Mesenchymal stem cell (in vitro differentiated cells and primary cell): ENCODE data around the gene PLCB3.

Experiments used
- DNase-seq: peaks from one replicate; pipeline ENCODE4 v3.0.0-alpha.2; 2013
- H2AFZ ChIP-seq: one replicate; pipeline ENCODE4 v1.6.1; 2013; ENCODE audit warnings: low read depth, mild to moderate bottlenecking, control low read depth, inconsistent platforms, low read length, moderate library complexity
- H2AK5ac ChIP-seq: 2 replicates; pipeline ENCODE4 v1.6.1; 2013; ENCODE audit warnings: low read length, moderate library complexity, mild to moderate bottlenecking, inconsistent platforms; ENCODE audit not compliant: severe bottlenecking
- H2BK120ac ChIP-seq: one replicate; pipeline ENCODE4 v1.6.1; 2013; ENCODE audit warnings: low read depth, mild to moderate bottlenecking, inconsistent platforms, low read length, moderate library complexity
- H2BK12ac ChIP-seq, 2 experiments: one replicate each; pipeline ENCODE4 v1.6.1; 2013; ENCODE audit warnings: inconsistent platforms in 2 of 2, low read length in 2 of 2, mild to moderate bottlenecking in 2 of 2, moderate library complexity in 2 of 2, control low read depth in 1 of 2
- H2BK15ac ChIP-seq: one replicate; pipeline ENCODE4 v1.6.1; 2013; ENCODE audit warnings: mild to moderate bottlenecking, low read depth, inconsistent platforms; ENCODE audit not compliant: poor library complexity, severe bottlenecking
- H2BK5ac ChIP-seq: 2 replicates; pipeline ENCODE4 v1.6.1; 2013; ENCODE audit warnings: low read depth, mild to moderate bottlenecking, low read length, control low read depth, inconsistent platforms; ENCODE audit not compliant: poor library complexity, severe bottlenecking
- H3K14ac ChIP-seq, 2 experiments: one replicate each; pipeline ENCODE4 v1.6.1; 2013; ENCODE audit warnings: inconsistent platforms in 2 of 2, low read length in 2 of 2, control low read depth in 1 of 2, mild to moderate bottlenecking in 1 of 2, moderate library complexity in 1 of 2
- H3K18ac ChIP-seq, 2 experiments: one replicate each; pipeline ENCODE4 v1.6.1; 2013; ENCODE audit warnings: inconsistent platforms in 2 of 2, low read length in 2 of 2, control low read depth in 1 of 2, low read depth in 1 of 2, mild to moderate bottlenecking in 1 of 2
- H3K23ac ChIP-seq, 2 experiments: one replicate each; pipeline ENCODE4 v1.6.1; 2013; ENCODE audit warnings: inconsistent platforms in 2 of 2, low read length in 2 of 2, mild to moderate bottlenecking in 2 of 2, moderate library complexity in 2 of 2, control low read depth in 1 of 2
- H3K27ac ChIP-seq: 2 replicates; pipeline ENCODE4 v1.5.1; 2013; ENCODE audit warnings: mild to moderate bottlenecking, moderate library complexity, low read length, control low read depth, inconsistent platforms; ENCODE audit not compliant: poor library complexity, severe bottlenecking
- H3K27me3 ChIP-seq, 2 experiments: 2 replicates each; pipeline versions ENCODE4 v1.6.1 to v1.7.0; 2013; ENCODE audit warnings: low read length in 2 of 2, mild to moderate bottlenecking in 2 of 2, moderate library complexity in 2 of 2, control low read depth in 1 of 2, inconsistent platforms in 1 of 2; ENCODE audit not compliant: control insufficient read depth in 1 of 2, insufficient read depth in 1 of 2
- H3K36me3 ChIP-seq, 2 experiments: 2 replicates each; pipeline versions ENCODE4 v1.6.1 to v1.7.0; 2013; ENCODE audit warnings: low read length in 2 of 2, control low read depth in 1 of 2, inconsistent platforms in 1 of 2, low read depth in 1 of 2, mild to moderate bottlenecking in 1 of 2; ENCODE audit not compliant: insufficient read depth in 2 of 2, control insufficient read depth in 1 of 2
- H3K4ac ChIP-seq, 2 experiments: one replicate each; pipeline ENCODE4 v1.6.1; 2013; ENCODE audit warnings: inconsistent platforms in 2 of 2, low read length in 2 of 2, mild to moderate bottlenecking in 2 of 2, moderate library complexity in 2 of 2, control low read depth in 1 of 2, low read depth in 1 of 2
- H3K4me1 ChIP-seq: 2 replicates; pipeline ENCODE4 v1.6.1; 2013; ENCODE audit warnings: low read depth, low read length, control low read depth; ENCODE audit not compliant: control insufficient read depth, insufficient read depth
- H3K4me2 ChIP-seq: 2 replicates; pipeline ENCODE4 v1.6.1; 2013; ENCODE audit warnings: low read length, mild to moderate bottlenecking, inconsistent platforms; ENCODE audit not compliant: poor library complexity, severe bottlenecking
- H3K4me3 ChIP-seq, 2 experiments: 2 replicates each; pipeline versions ENCODE4 v1.5.1 to v1.7.0; 2013; ENCODE audit warnings: low read length in 2 of 2, mild to moderate bottlenecking in 2 of 2, control low read depth in 1 of 2, low read depth in 1 of 2; ENCODE audit not compliant: insufficient read depth in 1 of 2
- H3K79me1 ChIP-seq: replicated peaks from 2 replicates; pipeline ENCODE4 v1.6.1; 2013; ENCODE audit warnings: mild to moderate bottlenecking, control low read depth, low read length, inconsistent platforms; ENCODE audit not compliant: poor library complexity, severe bottlenecking
- H3K9ac ChIP-seq: 2 replicates; pipeline ENCODE4 v1.7.0; 2013; ENCODE audit warnings: mild to moderate bottlenecking, low read length, moderate library complexity
- H3K9me3 ChIP-seq: 2 replicates; pipeline ENCODE4 v1.7.0; 2013; ENCODE audit warnings: mild to moderate bottlenecking, low read length; ENCODE audit not compliant: control insufficient read depth
- H4K8ac ChIP-seq: one replicate; pipeline ENCODE4 v1.6.1; 2013; ENCODE audit warnings: inconsistent platforms, mild to moderate bottlenecking, low read length, moderate library complexity
- H4K91ac ChIP-seq: one replicate; pipeline ENCODE4 v1.6.1; 2013; ENCODE audit warnings: mild to moderate bottlenecking, low read length, inconsistent platforms
- WGBS: methylation state at CpG from one replicate; pipeline ENCODE4 v1.1.7; 2013; ENCODE audit warnings: mixed read lengths; 5-methylcytosine and 5-hydroxymethylcytosine counted together

Gene PLCB3

GRCh38 chr11:64230171-64230984, 21.0 kb upstream of the PLCB3 start, which contains the start of gene DNAJC4:
DNAJC4 (plus strand) TSS chr11:64230548; CDS start chr11:64230855, 307 bp downstream.
- peak within 1 kb of the TSS; percentile 77 to 89 for H3K4me3 ChIP-seq
- peaks cover 29% of the 10 kb centered on the region for H3K79me1 ChIP-seq
- no peaks in the 10 kb centered on the region for H3K27me3 ChIP-seq
- peak within 1 kb of the TSS; percentile 9 to 89 for H2BK12ac ChIP-seq
- peak within 1 kb of the TSS; percentile 88 for H2BK15ac ChIP-seq
- H3K4me2 ChIP-seq: peak within 1 kb of the TSS; percentile 91
- peak within 1 kb of the TSS in 1 of 2 experiments; percentile 100 for H3K14ac ChIP-seq
- peak within 1 kb of the TSS; percentile 84 to 93 for H3K18ac ChIP-seq
- H3K4me1 ChIP-seq: peaks cover 54% of the 10 kb centered on the region
- peak within 1 kb of the TSS in 1 of 2 experiments; percentile 14 for H3K23ac ChIP-seq
- no peaks in the 10 kb centered on the region for H3K9me3 ChIP-seq
- H3K27ac ChIP-seq: peak within 1 kb of the TSS; percentile 56
- peak within 1 kb of the TSS; percentile 95 for H4K8ac ChIP-seq
- peak within 1 kb of the TSS; percentile 86 for H2AFZ ChIP-seq
- peak within 1 kb of the TSS; percentile 73 for H2BK120ac ChIP-seq
- peaks cover under 1 to 16% of the 10 kb centered on the region in 2 experiments for H3K36me3 ChIP-seq
- peak within 1 kb of the TSS; percentile 95 for H4K91ac ChIP-seq
- peak within 1 kb of the TSS; percentile 26 for H2AK5ac ChIP-seq
- under 1% methylated on average over 56 of the region's 62 CpGs for WGBS
- H2BK5ac ChIP-seq: peak within 1 kb of the TSS; percentile 80
- DNase-seq: peak; percentile 93
- peak within 1 kb of the TSS; percentile 37 to 94 for H3K4ac ChIP-seq
- H3K9ac ChIP-seq: peak within 1 kb of the TSS; percentile 87

- Histone ChIP-seq H3K79me1 (peaks cover 30% of the 10 kb centered on the region), H2BK120ac (peak overlapping the region; percentile 73), H2BK5ac (no peak overlapping the region), H3K18ac (peak overlapping the region; percentile 84 to 93), H3K27me3 (no peaks in the 10 kb centered on the region), H3K27ac (no peak overlapping the region), H3K4me2 (peak overlapping the region; percentile 91), H3K4ac (peak overlapping the region; percentile 37 to 94), H4K8ac (peak overlapping the region; percentile 95), H3K4me3 (peak overlapping the region; percentile 77 to 89), H2AK5ac (peak overlapping the region; percentile 26), H4K91ac (peak overlapping the region; percentile 95), H3K9ac (peak overlapping the region; percentile 87), H2BK12ac (peak overlapping the region in 1 of 2 experiments; percentile 9), H2AFZ (no peak overlapping the region), H2BK15ac (peak overlapping the region; percentile 44), H3K36me3 (peaks cover 6 to 20% of the 10 kb centered on the region in 2 experiments), H3K9me3 (no peaks in the 10 kb centered on the region), H3K4me1 (peaks cover 55% of the 10 kb centered on the region), H3K14ac (no peak overlapping the region), H3K23ac (no peak overlapping the region)
- 22% methylated on average over 7 of the region's 8 CpGs for WGBS
- DNase-seq: no peak
Observed at GRCh38 chr11:64230985-64231365, 20.4 kb upstream of the PLCB3 start.

- no peaks in the 10 kb centered on the region for H3K9me3 ChIP-seq
- H2AK5ac ChIP-seq: no peak overlapping the region
- H3K4me2 ChIP-seq: no peak overlapping the region
- H2BK12ac ChIP-seq: no peak overlapping the region
- H3K4ac ChIP-seq: no peak overlapping the region
- H2AFZ ChIP-seq: no peak overlapping the region
- H4K8ac ChIP-seq: no peak overlapping the region
- H3K36me3 ChIP-seq: peaks cover 8 to 23% of the 10 kb centered on the region in 2 experiments
- no peak overlapping the region for H3K4me3 ChIP-seq
- no peak overlapping the region for H3K14ac ChIP-seq
- no peaks in the 10 kb centered on the region for H3K27me3 ChIP-seq
- no peak overlapping the region for H2BK120ac ChIP-seq
- H3K79me1 ChIP-seq: peaks cover 33% of the 10 kb centered on the region
- H3K4me1 ChIP-seq: peaks cover 54% of the 10 kb centered on the region
- no peak overlapping the region for H2BK15ac ChIP-seq
- no peak overlapping the region for H3K27ac ChIP-seq
- DNase-seq: no peak
- no peak overlapping the region for H3K18ac ChIP-seq
- no peak overlapping the region for H3K9ac ChIP-seq
- H2BK5ac ChIP-seq: no peak overlapping the region
- WGBS: 95% methylated on average over 7 of the region's 7 CpGs
- no peak overlapping the region for H3K23ac ChIP-seq
- H4K91ac ChIP-seq: no peak overlapping the region
Observed at GRCh38 chr11:64231546-64231945, 19.8 kb upstream of the PLCB3 start.

GRCh38 chr11:64232182-64232966, 19.0 kb upstream of the PLCB3 start:
- H3K4ac ChIP-seq: no peak overlapping the region
- H3K27me3 ChIP-seq: no peaks in the 10 kb centered on the region
- WGBS: 92% methylated on average over 15 of the region's 15 CpGs
- no peak overlapping the region for H3K4me3 ChIP-seq
- no peak for DNase-seq
- H3K36me3 ChIP-seq: peaks cover 10 to 27% of the 10 kb centered on the region in 2 experiments
- H2AK5ac ChIP-seq: peak overlapping the region; percentile 2
- peaks cover 45% of the 10 kb centered on the region for H3K4me1 ChIP-seq
- no peak overlapping the region for H3K9ac ChIP-seq
- no peak overlapping the region for H4K91ac ChIP-seq
- H2BK5ac ChIP-seq: no peak overlapping the region
- H3K79me1 ChIP-seq: peaks cover 36% of the 10 kb centered on the region
- H3K4me2 ChIP-seq: no peak overlapping the region
- no peak overlapping the region for H2BK120ac ChIP-seq
- no peak overlapping the region for H3K18ac ChIP-seq
- H3K9me3 ChIP-seq: no peaks in the 10 kb centered on the region
- H3K23ac ChIP-seq: peak overlapping the region in 1 of 2 experiments; percentile 46
- H3K27ac ChIP-seq: no peak overlapping the region
- no peak overlapping the region for H4K8ac ChIP-seq
- H2BK12ac ChIP-seq: peak overlapping the region in 1 of 2 experiments; percentile 21
- H2AFZ ChIP-seq: no peak overlapping the region
- H3K14ac ChIP-seq: no peak overlapping the region
- H2BK15ac ChIP-seq: peak overlapping the region; percentile 19
